ENCODE data around the gene GALNT13.

GALNT13 gene

GRCh38 chr2:154306266-154306970, 434.7 kb downstream of the GALNT13 start:
- H3K27ac Mint-ChIP-seq, result no peak overlapping the region
- no peak overlapping the region for H3K4me3 Mint-ChIP-seq
- no peaks in the 10 kb centered on the region for H3K27me3 Mint-ChIP-seq
- no peaks in the 10 kb centered on the region for H3K36me3 Mint-ChIP-seq (ENCODE audit: low read depth)
- DNase-seq, result no peak
- no peaks in the 10 kb centered on the region for H3K4me1 Mint-ChIP-seq (ENCODE audit: low read depth)
- H3K9me3 Mint-ChIP-seq, result peaks cover 10% of the 10 kb centered on the region

- H3K36me3 Mint-ChIP-seq (ENCODE audit: low read depth), result no peaks in the 10 kb centered on the region
- no peak for DNase-seq
- H3K4me3 Mint-ChIP-seq, result no peak overlapping the region
- H3K4me1 Mint-ChIP-seq (ENCODE audit: low read depth), result no peaks in the 10 kb centered on the region
- H3K9me3 Mint-ChIP-seq, result peaks cover 10% of the 10 kb centered on the region
- no peaks in the 10 kb centered on the region for H3K27me3 Mint-ChIP-seq
- H3K27ac Mint-ChIP-seq, result no peak overlapping the region
These were observed 435.3 kb downstream of the GALNT13 start for GRCh38 chr2:154307007-154307406.

GRCh38 chr2:154324601-154325000, 452.9 kb downstream of the GALNT13 start:
- Mint-ChIP-seq H3K27me3 (no peaks in the 10 kb centered on the region), H3K4me1 (ENCODE audit: low read depth) (no peaks in the 10 kb centered on the region), H3K36me3 (ENCODE audit: low read depth) (no peaks in the 10 kb centered on the region), H3K9me3 (no peaks in the 10 kb centered on the region), H3K27ac (no peak overlapping the region), H3K4me3 (no peak overlapping the region)
- no peak for DNase-seq

- no peak overlapping the region for H3K27ac Mint-ChIP-seq
- no peak overlapping the region for H3K4me3 Mint-ChIP-seq
- H3K9me3 Mint-ChIP-seq, result no peaks in the 10 kb centered on the region
- H3K27me3 Mint-ChIP-seq, result no peaks in the 10 kb centered on the region
- DNase-seq, result no peak
- H3K36me3 Mint-ChIP-seq (ENCODE audit: low read depth), result no peaks in the 10 kb centered on the region
- no peaks in the 10 kb centered on the region for H3K4me1 Mint-ChIP-seq (ENCODE audit: low read depth)
These were observed 457.8 kb downstream of the GALNT13 start for GRCh38 chr2:154329510-154329909.

GRCh38 chr2:154331784-154332183, 460.1 kb downstream of the GALNT13 start:
- no peak for DNase-seq
- Mint-ChIP-seq H3K27me3 (no peaks in the 10 kb centered on the region), H3K27ac (no peak overlapping the region), H3K9me3 (no peaks in the 10 kb centered on the region), H3K4me3 (no peak overlapping the region), H3K4me1 (ENCODE audit: low read depth) (no peaks in the 10 kb centered on the region), H3K36me3 (ENCODE audit: low read depth) (no peaks in the 10 kb centered on the region)

- Mint-ChIP-seq H3K27me3 (no peaks in the 10 kb centered on the region), H3K9me3 (no peaks in the 10 kb centered on the region), H3K4me3 (no peak overlapping the region), H3K27ac (no peak overlapping the region), H3K4me1 (ENCODE audit: low read depth) (no peaks in the 10 kb centered on the region), H3K36me3 (ENCODE audit: low read depth) (no peaks in the 10 kb centered on the region)
- no peak for DNase-seq
These were observed 464.5 kb downstream of the GALNT13 start for GRCh38 chr2:154336201-154336600.

- Mint-ChIP-seq H3K36me3 (ENCODE audit: low read depth) (no peaks in the 10 kb centered on the region), H3K27ac (peak overlapping the region; percentile 44), H3K4me3 (no peak overlapping the region), H3K27me3 (no peaks in the 10 kb centered on the region), H3K9me3 (no peaks in the 10 kb centered on the region), H3K4me1 (ENCODE audit: low read depth) (no peaks in the 10 kb centered on the region)
- no peak for DNase-seq
These were observed 466.7 kb downstream of the GALNT13 start for GRCh38 chr2:154338352-154338967.

GRCh38 chr2:154343282-154343681, 471.6 kb downstream of the GALNT13 start:
- Mint-ChIP-seq H3K27me3 (no peaks in the 10 kb centered on the region), H3K36me3 (ENCODE audit: low read depth) (no peaks in the 10 kb centered on the region), H3K4me1 (ENCODE audit: low read depth) (no peaks in the 10 kb centered on the region), H3K4me3 (no peak overlapping the region), H3K27ac (no peak overlapping the region), H3K9me3 (no peaks in the 10 kb centered on the region)
- no peak for DNase-seq

GRCh38 chr2:154350911-154351310, 479.2 kb downstream of the GALNT13 start:
- Mint-ChIP-seq H3K36me3 (ENCODE audit: low read depth) (no peaks in the 10 kb centered on the region), H3K4me3 (no peak overlapping the region), H3K9me3 (peaks cover 10% of the 10 kb centered on the region), H3K27me3 (no peaks in the 10 kb centered on the region), H3K27ac (no peak overlapping the region), H3K4me1 (ENCODE audit: low read depth) (no peaks in the 10 kb centered on the region)
- no peak for DNase-seq

GRCh38 chr2:154361276-154361675, 489.6 kb downstream of the GALNT13 start:
- Mint-ChIP-seq H3K36me3 (ENCODE audit: low read depth) (no peaks in the 10 kb centered on the region), H3K4me3 (no peak overlapping the region)

GRCh38 chr2:154368153-154368552, 496.4 kb downstream of the GALNT13 start:
- Mint-ChIP-seq H3K9me3 (no peaks in the 10 kb centered on the region), H3K4me1 (ENCODE audit: low read depth) (no peaks in the 10 kb centered on the region), H3K4me3 (no peak overlapping the region), H3K27me3 (no peaks in the 10 kb centered on the region), H3K27ac (no peak overlapping the region), H3K36me3 (ENCODE audit: low read depth) (no peaks in the 10 kb centered on the region)
- DNase-seq, result no peak

More at GRCh38 chr2:154361276-154361675, 489.6 kb downstream of the GALNT13 start:
- Mint-ChIP-seq H3K27me3 (no peaks in the 10 kb centered on the region), H3K27ac (no peak overlapping the region), H3K4me1 (ENCODE audit: low read depth) (no peaks in the 10 kb centered on the region), H3K9me3 (no peaks in the 10 kb centered on the region)
- no peak for DNase-seq

GRCh38 chr2:154370873-154371272, 499.2 kb downstream of the GALNT13 start:
- no peaks in the 10 kb centered on the region for H3K4me1 Mint-ChIP-seq (ENCODE audit: low read depth)

GRCh38 chr2:154374416-154374815, 502.7 kb downstream of the GALNT13 start:
- H3K9me3 Mint-ChIP-seq, result no peaks in the 10 kb centered on the region

More at GRCh38 chr2:154370873-154371272, 499.2 kb downstream of the GALNT13 start:
- no peak for DNase-seq
- Mint-ChIP-seq H3K27ac (no peak overlapping the region), H3K36me3 (ENCODE audit: low read depth) (no peaks in the 10 kb centered on the region), H3K9me3 (no peaks in the 10 kb centered on the region), H3K27me3 (no peaks in the 10 kb centered on the region), H3K4me3 (no peak overlapping the region)

GRCh38 chr2:154375579-154375931, 503.8 kb downstream of the GALNT13 start:
- Mint-ChIP-seq H3K9me3 (no peaks in the 10 kb centered on the region), H3K4me3 (no peak overlapping the region), H3K27ac (no peak overlapping the region)

More at GRCh38 chr2:154374416-154374815, 502.7 kb downstream of the GALNT13 start:
- Mint-ChIP-seq H3K27ac (no peak overlapping the region), H3K4me1 (ENCODE audit: low read depth) (no peaks in the 10 kb centered on the region), H3K27me3 (no peaks in the 10 kb centered on the region), H3K4me3 (no peak overlapping the region), H3K36me3 (ENCODE audit: low read depth) (no peaks in the 10 kb centered on the region)
- no peak for DNase-seq

GRCh38 chr2:154381931-154382794, 510.4 kb downstream of the GALNT13 start:
- H3K4me3 Mint-ChIP-seq, result no peak overlapping the region
- DNase-seq, result no peak
- no peak overlapping the region for H3K27ac Mint-ChIP-seq
- no peaks in the 10 kb centered on the region for H3K4me1 Mint-ChIP-seq (ENCODE audit: low read depth)
- no peaks in the 10 kb centered on the region for H3K36me3 Mint-ChIP-seq (ENCODE audit: low read depth)
- H3K9me3 Mint-ChIP-seq, result peaks cover 2% of the 10 kb centered on the region
- no peaks in the 10 kb centered on the region for H3K27me3 Mint-ChIP-seq

More at GRCh38 chr2:154375579-154375931, 503.8 kb downstream of the GALNT13 start:
- no peak for DNase-seq
- H3K27me3 Mint-ChIP-seq, result no peaks in the 10 kb centered on the region
- H3K36me3 Mint-ChIP-seq (ENCODE audit: low read depth), result no peaks in the 10 kb centered on the region
- no peaks in the 10 kb centered on the region for H3K4me1 Mint-ChIP-seq (ENCODE audit: low read depth)
